Keratinocyte (primary cell): Measurements from ENCODE around the gene PISD. TPM values are rescaled to one million over a fixed set of nuclear protein-coding genes. Genes with fewer than 3 reads are reported as not detected.

ENCODE experiments used
- DNase-seq: peaks from one replicate; pipeline ENCODE4 v3.0.0-alpha.2; 2011; ENCODE audit warnings: low read depth, missing footprints, low spot score
- FAIRE-seq: peaks from 2 replicates; lab custom pipeline; 2011; peaks lifted over from hg19 to GRCh38; lab: Jason Lieb, UNC
- H2AFZ ChIP-seq: 2 replicates; pipeline ENCODE4 v1.6.0; 2012; ENCODE audit warnings: low read length, control low read depth, inconsistent platforms; ENCODE audit not compliant: control insufficient read depth
- H3K27ac ChIP-seq: 2 replicates; pipeline ENCODE4 v1.5.1; 2011; ENCODE audit warnings: low read length; ENCODE audit not compliant: control insufficient read depth, insufficient read depth
- H3K27me3 ChIP-seq: 3 replicates; pipeline ENCODE4 v1.6.0; 2011; ENCODE audit warnings: low read length; ENCODE audit not compliant: control insufficient read depth, insufficient read depth; ENCODE audit errors: extremely low read depth
- H3K36me3 ChIP-seq, 2 experiments: 2 replicates in 1 of 2; 3 replicates in 1 of 2; pipeline ENCODE4 v1.5.1; 2011; ENCODE audit warnings: low read length in 2 of 2, mild to moderate bottlenecking in 1 of 2; ENCODE audit not compliant: control insufficient read depth in 2 of 2, insufficient read depth in 2 of 2; ENCODE audit errors: extremely low read depth in 1 of 2
- H3K4me1 ChIP-seq: 3 replicates; pipeline ENCODE4 v1.5.1; 2011; ENCODE audit warnings: low read length; ENCODE audit not compliant: control insufficient read depth, insufficient read depth; ENCODE audit errors: extremely low read depth
- H3K4me2 ChIP-seq: 3 replicates; pipeline ENCODE4 v1.6.0; 2011; ENCODE audit warnings: low read depth, low read length; ENCODE audit not compliant: control insufficient read depth, insufficient read depth; ENCODE audit errors: extremely low read depth
- H3K4me3 ChIP-seq, 3 experiments: fragments of 200-600 bp in 1 of 3; sonication (generic) in 1 of 3; 2 replicates in 2 of 3; 3 replicates in 1 of 3; pipeline ENCODE4 v1.5.1; 2011 to 2016; ENCODE audit warnings: low read length in 3 of 3, mild to moderate bottlenecking in 3 of 3, control low read depth in 2 of 3, inconsistent platforms in 1 of 3, low read depth in 1 of 3, mixed read lengths in 1 of 3, mixed run types in 1 of 3, moderate library complexity in 1 of 3; ENCODE audit not compliant: control insufficient read depth in 2 of 3, insufficient read depth in 2 of 3; ENCODE audit errors: extremely low read depth in 1 of 3
- H3K79me2 ChIP-seq: 2 replicates; pipeline ENCODE4 v1.6.0; 2012; ENCODE audit warnings: low read length; ENCODE audit not compliant: control insufficient read depth, insufficient read depth
- H3K9ac ChIP-seq: 3 replicates; pipeline ENCODE4 v1.6.0; 2011; ENCODE audit warnings: low read length; ENCODE audit not compliant: control insufficient read depth, insufficient read depth; ENCODE audit errors: extremely low read depth
- H3K9me1 ChIP-seq: 3 replicates; pipeline ENCODE4 v1.6.0; 2011; ENCODE audit warnings: low read length; ENCODE audit not compliant: control insufficient read depth, insufficient read depth; ENCODE audit errors: extremely low read depth
- H3K9me3 ChIP-seq: 2 replicates; pipeline ENCODE4 v1.5.1; 2012; ENCODE audit warnings: low read depth, low read length; ENCODE audit not compliant: control insufficient read depth
- H4K20me1 ChIP-seq: 3 replicates; pipeline ENCODE4 v1.6.0; 2011; ENCODE audit warnings: low read length; ENCODE audit not compliant: control insufficient read depth, insufficient read depth; ENCODE audit errors: extremely low read depth
- CTCF ChIP-seq, 3 experiments: IDR thresholded peaks in 1 of 3; conservative IDR thresholded peaks in 1 of 3; optimal IDR thresholded peaks in 1 of 3; 2 replicates in 2 of 3; 3 replicates in 1 of 3; pipeline versions ENCODE3 to v1.5.1; 2011; ENCODE audit warnings: low read length in 3 of 3, mild to moderate bottlenecking in 3 of 3, moderate library complexity in 2 of 3, control low read depth in 1 of 3, inconsistent platforms in 1 of 3; ENCODE audit not compliant: insufficient read depth in 2 of 3; ENCODE audit errors: extremely low read depth in 1 of 3
- EZH2 ChIP-seq: IDR thresholded peaks from one replicate; pipeline ENCODE4 v1.6.1; 2012; ENCODE audit warnings: inconsistent platforms, mild to moderate bottlenecking, low read length, moderate library complexity
- dilution Hi-C: fragments of 300-500 bp; cut with MboI; formaldehyde crosslinking; loops from one replicate; pipeline ENCODE4 v1.7.0; 2020; ENCODE audit warnings: low sequenced_read_pairs; ENCODE audit not compliant: extremely low pct_ligation_motif_present
- polyA plus RNA-seq, 5 experiments: library from polyadenylated mRNA; depleted of rRNA in 3 of 5; stranded (reverse) in 3 of 5; stranded (forward) in 1 of 5; unstranded in 1 of 5; fragments of >200 nt; gene quantifications; 1 replicate in 1 of 5; 2 replicates in 3 of 5; 3 replicates in 1 of 5; pipeline versions ENCODE4 v1.2.1 to v1.2.3, GENCODE V29; 2011 to 2012; ENCODE audit warnings: missing spikeins in 2 of 5, low read depth in 1 of 5, low replicate concordance in 1 of 5

PISD gene
- polyA plus RNA-seq, 1 donor (not counting 4 experiments of a cell fraction or from before 2014, with no cell fraction given), result 25.5 TPM

GRCh38 chr22:31605851-31606585 lies 56.0 kb downstream of the PISD start:
- dilution Hi-C loops, result no loop called here
- peaks cover 8% of the 10 kb centered on the region for H3K4me1 ChIP-seq
- FAIRE-seq (no peak), DNase-seq (no peak)
- H4K20me1 ChIP-seq, result no peaks in the 10 kb centered on the region
- no peaks in the 10 kb centered on the region for H3K9me3 ChIP-seq
- H3K4me3 ChIP-seq, result no peak overlapping the region
- H3K27me3 ChIP-seq, result no peaks in the 10 kb centered on the region
- H3K79me2 ChIP-seq, result no peaks in the 10 kb centered on the region
- no peak overlapping the region for H3K27ac ChIP-seq
- TF ChIP-seq CTCF (optimal IDR thresholded peaks at IDR 0.05 in 1 of 3, IDR thresholded peaks at IDR 0.05 in 1 of 3, conservative IDR thresholded peaks at IDR 0.05 in 1 of 3; ENCODE audit: extremely low read depth in 1 of 3, insufficient read depth in 2 of 3, low read length in 3 of 3) (no peak), EZH2 (no peak)
- no peak overlapping the region for H3K9ac ChIP-seq
- H3K36me3 ChIP-seq, result peaks cover 0 to 5% of the 10 kb centered on the region in 2 experiments
- no peaks in the 10 kb centered on the region for H3K9me1 ChIP-seq
- H2AFZ ChIP-seq, result no peak overlapping the region
- no peak overlapping the region for H3K4me2 ChIP-seq

- DNase-seq (no peak), FAIRE-seq (no peak)
- Histone ChIP-seq H4K20me1 (no peaks in the 10 kb centered on the region), H3K4me2 (no peak overlapping the region), H3K36me3 (peaks cover 0 to 4% of the 10 kb centered on the region in 2 experiments), H2AFZ (no peak overlapping the region), H3K27ac (no peak overlapping the region), H3K4me3 (no peak overlapping the region), H3K9ac (no peak overlapping the region), H3K27me3 (no peaks in the 10 kb centered on the region), H3K9me3 (no peaks in the 10 kb centered on the region), H3K9me1 (no peaks in the 10 kb centered on the region), H3K4me1 (peaks cover 8% of the 10 kb centered on the region), H3K79me2 (no peaks in the 10 kb centered on the region)
- dilution Hi-C loops, result no loop called here
- TF ChIP-seq CTCF (optimal IDR thresholded peaks at IDR 0.05 in 1 of 3, IDR thresholded peaks at IDR 0.05 in 1 of 3, conservative IDR thresholded peaks at IDR 0.05 in 1 of 3; ENCODE audit: extremely low read depth in 1 of 3, insufficient read depth in 2 of 3, low read length in 3 of 3) (no peak), EZH2 (no peak)
Observed at GRCh38 chr22:31604746-31605705, 57.0 kb downstream of the PISD start.
